ENCODE results near the gene MGRN1. TPM values are rescaled to one million over a fixed set of nuclear protein-coding genes. Genes with fewer than 3 reads are reported as not detected.

The MGRN1 gene
- total RNA-seq, 2 experiments from 2014 or later: 72.7 to 73.2 TPM

DNA sequence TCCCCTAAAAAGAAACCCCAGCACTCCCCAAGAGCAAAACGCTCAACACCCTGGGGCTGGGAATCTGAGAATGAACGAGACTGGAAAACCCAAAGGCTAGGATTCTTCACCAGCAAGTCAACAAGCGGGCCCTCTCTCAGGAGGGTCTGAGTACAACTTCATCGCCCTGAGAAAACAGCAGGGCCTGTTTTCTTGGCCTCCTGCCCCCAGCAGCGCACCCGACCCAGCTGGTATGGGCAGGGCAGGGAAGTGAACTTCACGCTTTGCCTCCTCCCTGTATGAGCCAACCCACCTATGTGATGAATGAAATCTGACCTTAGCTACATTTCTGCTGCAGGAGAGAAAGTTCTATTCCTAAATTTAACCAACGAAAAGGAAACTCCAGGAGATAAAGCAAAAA, 79.9 kb downstream of the MGRN1 start:
- intact Hi-C loops (cut with micrococcal nuclease): no loop called here
- POLR2A ChIA-PET: no interaction called here
- peaks cover 15% of the 10 kb centered on the region for H3K36me3 Mint-ChIP-seq
- CTCF ChIA-PET: no interaction called here
- H3K9me3 Mint-ChIP-seq: no peaks in the 10 kb centered on the region
- H3K4me1 Mint-ChIP-seq (ENCODE audit: low read depth): peaks cover 5% of the 10 kb centered on the region
- H3K27me3 Mint-ChIP-seq: no peaks in the 10 kb centered on the region
- no peak for DNase-seq
- no peak overlapping the region for H3K27ac Mint-ChIP-seq
- H3K4me3 Mint-ChIP-seq: no peak overlapping the region

DNA sequence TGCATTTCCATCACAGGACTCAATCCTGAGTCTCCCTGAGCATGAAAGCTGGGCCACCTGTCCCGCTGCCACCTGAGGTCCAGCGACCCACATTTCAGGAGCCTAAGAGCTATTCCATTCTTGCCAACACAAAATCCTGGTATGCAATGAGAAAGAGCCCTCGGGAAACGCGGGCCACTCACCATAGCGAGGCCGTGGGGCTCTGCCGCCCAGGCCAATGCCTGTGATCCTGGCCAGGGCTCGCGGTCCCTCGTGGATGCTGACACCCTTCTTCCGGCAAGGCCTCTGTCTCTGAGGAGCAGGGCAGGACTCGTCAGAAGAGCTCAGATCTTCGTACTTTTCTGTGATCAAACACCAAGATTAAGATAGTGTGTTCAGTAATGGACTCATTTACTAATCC, 80.3 kb downstream of the MGRN1 start:
- DNase-seq: no peak
- no peak overlapping the region for H3K27ac Mint-ChIP-seq
- ChIA-PET POLR2A (no interaction called here), CTCF (no interaction called here)
- H3K4me3 Mint-ChIP-seq: no peak overlapping the region
- intact Hi-C loops (cut with micrococcal nuclease): no loop called here
- H3K36me3 Mint-ChIP-seq: peaks cover 15% of the 10 kb centered on the region
- peaks cover 5% of the 10 kb centered on the region for H3K4me1 Mint-ChIP-seq (ENCODE audit: low read depth)
- no peaks in the 10 kb centered on the region for H3K9me3 Mint-ChIP-seq
- H3K27me3 Mint-ChIP-seq: no peaks in the 10 kb centered on the region

DNA sequence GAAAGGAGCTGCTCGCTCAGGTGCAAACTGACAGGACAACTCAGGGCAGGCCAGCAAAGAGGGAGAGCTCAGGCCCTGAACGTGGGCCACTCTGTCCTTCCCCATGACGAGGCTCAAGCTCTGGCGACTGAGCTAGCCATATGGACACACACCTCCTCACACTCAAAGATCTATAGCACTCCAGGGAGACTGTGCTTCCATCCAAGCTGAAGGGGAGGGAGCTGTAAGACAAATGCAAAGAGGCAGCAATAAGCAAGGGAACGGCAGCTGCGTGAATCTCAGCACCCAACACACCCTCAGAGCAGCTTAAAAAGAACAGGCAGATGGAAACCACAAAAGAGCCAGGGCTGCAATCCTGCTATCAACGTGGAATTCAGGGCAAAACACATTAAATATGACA, 82.2 kb downstream of the MGRN1 start:
- Mint-ChIP-seq H3K4me1 (ENCODE audit: low read depth) (no peaks in the 10 kb centered on the region), H3K27ac (no peak overlapping the region), H3K9me3 (no peaks in the 10 kb centered on the region), H3K27me3 (no peaks in the 10 kb centered on the region), H3K36me3 (peaks cover 19% of the 10 kb centered on the region), H3K4me3 (no peak overlapping the region)
- intact Hi-C loops (cut with micrococcal nuclease): no loop called here
- ChIA-PET POLR2A (interaction anchor here (0.5 to 1.3 kb wide), 3 partner anchors 14 to 192 kb away, joined by 3 to 4 read pairs (median 3); partner anchors contain the start of gene NUDT16L1), CTCF (interaction anchor here (1.5 kb wide), 1 partner anchor 83 kb away, joined by 8 read pairs; no protein-coding TSS in a partner anchor)
- DNase-seq: no peak

DNA sequence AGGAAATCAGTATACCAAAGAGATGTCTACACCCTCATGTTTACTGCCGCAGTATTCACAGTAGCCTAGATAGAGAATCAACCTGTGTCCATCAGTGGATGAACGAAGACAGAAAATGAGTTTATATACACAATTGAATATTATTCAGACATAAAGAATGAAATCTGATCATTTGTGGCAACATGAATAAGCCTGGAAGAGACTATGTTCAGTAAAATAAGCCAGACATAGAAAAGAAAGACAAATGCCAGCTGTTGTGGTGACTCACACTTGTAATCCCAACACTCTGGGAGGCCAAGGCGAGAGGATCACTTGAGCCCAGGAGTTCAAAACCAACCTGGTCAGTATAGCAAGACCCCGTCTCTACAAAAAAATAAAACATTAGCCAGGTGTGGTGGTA, 84.9 kb downstream of the MGRN1 start:
- ChIA-PET CTCF (interaction anchor here (1.1 to 1.5 kb wide), 2 partner anchors 24 to 59 kb away, joined by 4 to 5 read pairs; partner anchors contain the start of genes ANKS3 and DNAAF8), POLR2A (no interaction called here)
- H3K9me3 Mint-ChIP-seq: no peaks in the 10 kb centered on the region
- no peak overlapping the region for H3K4me3 Mint-ChIP-seq
- H3K27ac Mint-ChIP-seq: no peak overlapping the region
- H3K27me3 Mint-ChIP-seq: no peaks in the 10 kb centered on the region
- no peak for DNase-seq
- no peaks in the 10 kb centered on the region for H3K4me1 Mint-ChIP-seq (ENCODE audit: low read depth)
- intact Hi-C loops (cut with micrococcal nuclease): no loop called here
- peaks cover 21% of the 10 kb centered on the region for H3K36me3 Mint-ChIP-seq

DNA sequence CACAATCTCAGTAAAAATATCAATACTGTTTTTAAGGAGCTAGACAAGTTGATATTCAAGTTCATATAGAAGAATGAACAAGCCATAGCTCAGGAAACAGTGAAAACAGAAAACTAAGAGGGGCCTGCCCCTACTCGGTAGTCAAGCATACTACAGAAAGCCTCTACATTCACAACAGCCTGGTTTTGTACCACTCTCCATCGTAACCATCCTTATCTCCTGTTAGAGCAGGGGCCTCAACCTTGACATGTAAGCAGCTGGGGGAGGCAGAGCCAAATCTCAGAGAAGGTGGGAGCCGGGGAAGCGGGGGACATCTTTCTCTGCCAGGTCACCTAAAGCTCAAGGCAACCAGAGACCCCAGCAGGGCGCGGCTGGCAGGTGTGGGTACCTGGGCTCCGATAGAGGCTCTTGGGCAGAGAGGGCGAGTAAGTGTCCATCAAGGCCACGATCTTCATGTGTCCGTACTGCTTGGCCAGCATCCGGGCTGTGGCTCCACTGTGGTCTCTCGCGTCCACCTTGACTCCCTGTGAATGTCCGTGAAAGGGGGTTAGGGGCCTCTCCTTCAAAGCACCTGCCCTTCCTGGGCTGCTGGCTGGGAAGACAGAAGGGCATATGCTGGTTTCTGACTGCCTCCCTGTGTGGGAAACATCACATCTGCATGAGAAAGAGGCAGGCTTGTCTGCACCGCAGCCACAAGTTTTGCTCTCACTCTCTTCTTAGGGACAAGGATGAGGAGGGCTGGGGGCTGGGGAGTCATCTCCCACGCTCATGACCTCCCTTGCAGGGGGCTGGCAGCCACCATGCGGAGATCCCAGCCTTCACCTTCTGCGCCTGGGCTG, 89.3 kb downstream of the MGRN1 start:
- ChIA-PET POLR2A (interaction anchor here (0.6 kb wide), 1 partner anchor 37 kb away, joined by 3 read pairs; no protein-coding TSS in a partner anchor), CTCF (no interaction called here)
- Mint-ChIP-seq H3K4me3 (no peak overlapping the region), H3K27ac (no peak overlapping the region), H3K27me3 (no peaks in the 10 kb centered on the region), H3K4me1 (ENCODE audit: low read depth) (no peaks in the 10 kb centered on the region), H3K9me3 (no peaks in the 10 kb centered on the region), H3K36me3 (peaks cover 17% of the 10 kb centered on the region)
- DNase-seq: no peak
- intact Hi-C loops (cut with micrococcal nuclease): no loop called here

DNA sequence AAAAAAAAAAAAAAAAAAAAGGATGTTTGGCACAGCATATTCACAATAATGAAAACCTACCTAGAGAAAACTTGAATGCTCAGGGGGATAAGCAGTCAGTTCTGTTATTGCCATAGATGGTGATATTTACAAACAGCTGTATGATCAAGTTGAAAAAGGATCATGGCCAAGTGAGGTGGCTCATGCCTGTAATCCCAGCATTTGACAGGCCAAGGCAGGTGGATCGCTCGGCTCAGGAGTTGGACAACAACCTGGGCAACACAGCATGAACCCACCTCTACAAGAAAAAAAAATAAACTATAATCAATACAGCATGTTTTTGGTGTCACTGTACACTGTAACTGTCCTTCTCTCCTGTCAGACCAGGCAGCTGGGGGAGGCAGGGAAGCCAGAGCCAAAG, 90.4 kb downstream of the MGRN1 start:
- intact Hi-C loops (cut with micrococcal nuclease): no loop called here
- H3K9me3 Mint-ChIP-seq: no peaks in the 10 kb centered on the region
- H3K27ac Mint-ChIP-seq: no peak overlapping the region
- no peaks in the 10 kb centered on the region for H3K4me1 Mint-ChIP-seq (ENCODE audit: low read depth)
- DNase-seq: no peak
- no peaks in the 10 kb centered on the region for H3K27me3 Mint-ChIP-seq
- ChIA-PET POLR2A (no interaction called here), CTCF (no interaction called here)
- H3K4me3 Mint-ChIP-seq: no peak overlapping the region
- peaks cover 11% of the 10 kb centered on the region for H3K36me3 Mint-ChIP-seq

DNA sequence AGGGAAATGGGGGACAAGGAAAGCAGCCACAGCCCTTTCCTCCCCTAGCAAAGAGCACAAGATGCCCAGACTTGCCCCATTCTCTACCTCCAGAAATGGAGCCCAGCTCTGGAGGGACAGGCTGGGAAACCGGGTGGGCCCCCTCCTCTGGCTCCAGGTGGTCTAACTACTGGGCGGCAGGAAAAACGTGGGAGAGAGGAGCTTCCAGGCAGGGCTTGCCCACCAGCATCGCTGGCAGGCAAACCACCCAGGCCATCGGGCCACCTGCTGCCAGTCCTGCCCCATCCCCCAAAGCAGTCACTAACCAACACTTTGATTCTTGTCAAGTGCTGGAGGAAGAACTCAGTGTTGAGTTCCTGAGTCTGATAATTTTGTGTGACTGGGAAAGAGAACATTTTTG, 93.8 kb downstream of the MGRN1 start:
- Mint-ChIP-seq H3K27ac (no peak overlapping the region), H3K27me3 (no peaks in the 10 kb centered on the region), H3K4me3 (no peak overlapping the region), H3K9me3 (no peaks in the 10 kb centered on the region), H3K36me3 (peaks cover 4% of the 10 kb centered on the region), H3K4me1 (ENCODE audit: low read depth) (no peaks in the 10 kb centered on the region)
- intact Hi-C loops (cut with micrococcal nuclease): no loop called here
- POLR2A ChIA-PET: no interaction called here
- no peak for DNase-seq
- CTCF ChIA-PET: no interaction called here

DNA sequence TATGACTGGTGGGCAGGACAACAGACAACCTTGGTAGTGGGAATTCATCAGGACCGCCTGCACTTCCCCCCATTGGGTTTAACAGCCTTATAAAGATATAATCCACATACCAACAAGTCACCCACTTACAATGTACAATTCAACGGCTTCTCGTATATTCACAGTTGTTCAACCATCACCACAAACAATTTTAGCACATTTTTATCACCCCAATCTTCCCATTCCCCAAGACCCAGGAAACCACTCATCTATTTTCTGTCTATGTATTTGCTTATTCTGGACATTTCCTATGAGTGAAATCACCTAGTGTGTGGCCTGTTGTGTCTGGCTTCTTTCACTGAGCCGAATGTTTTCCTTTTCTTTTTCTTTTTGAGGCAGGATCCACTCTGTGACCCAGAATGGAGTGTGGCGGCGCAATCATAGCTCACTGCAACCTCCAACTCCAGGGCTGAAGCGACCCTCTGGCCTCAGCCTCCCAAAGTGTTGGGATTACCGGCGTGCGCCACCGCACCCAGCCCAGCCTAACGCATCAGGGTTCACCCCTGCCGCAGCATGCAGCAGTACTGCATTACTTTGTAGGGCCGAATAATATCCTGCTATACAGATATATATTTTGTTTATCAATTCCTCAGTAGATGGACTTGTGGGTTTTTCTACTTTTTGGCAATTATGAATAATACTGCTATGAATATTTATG, 98.6 kb downstream of the MGRN1 start:
- ChIA-PET POLR2A (no interaction called here), CTCF (interaction anchor here (0.6 kb wide), 1 partner anchor 134 kb away, joined by 3 read pairs; no protein-coding TSS in a partner anchor)
- Mint-ChIP-seq H3K9me3 (no peaks in the 10 kb centered on the region), H3K4me1 (ENCODE audit: low read depth) (no peaks in the 10 kb centered on the region), H3K27me3 (no peaks in the 10 kb centered on the region), H3K27ac (no peak overlapping the region), H3K4me3 (no peak overlapping the region), H3K36me3 (peaks cover 3% of the 10 kb centered on the region)
- intact Hi-C loops (cut with micrococcal nuclease): no loop called here
- no peak for DNase-seq

DNA sequence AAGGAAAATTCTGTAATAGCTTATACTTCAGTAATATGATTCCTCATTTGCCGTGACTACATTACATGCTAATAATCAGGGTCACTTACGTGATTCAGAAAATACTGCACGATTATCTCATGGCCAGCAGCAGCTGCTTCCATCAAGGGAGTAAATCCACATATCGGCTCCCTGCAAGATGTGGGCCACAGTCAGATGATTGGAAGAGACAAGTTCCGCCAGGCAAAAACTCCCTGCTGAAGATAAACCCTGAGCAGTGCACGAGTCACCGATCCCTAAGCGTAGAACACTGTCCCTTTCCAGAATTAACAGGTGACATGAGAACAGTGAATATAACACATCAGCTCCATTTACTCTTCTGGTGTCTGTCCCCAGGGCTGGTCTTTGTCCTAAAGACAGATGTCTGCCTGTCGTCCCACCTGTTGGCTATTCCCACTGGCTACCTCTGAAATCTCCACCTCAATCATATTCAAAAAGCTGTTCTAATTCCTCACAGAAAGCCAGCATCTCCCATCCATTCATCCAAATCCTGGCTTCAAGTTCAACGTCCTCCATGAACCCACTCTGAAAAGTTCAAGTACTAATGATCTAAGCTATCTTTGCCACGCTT, 100.1 kb downstream of the MGRN1 start:
- Mint-ChIP-seq H3K4me1 (ENCODE audit: low read depth) (no peaks in the 10 kb centered on the region), H3K36me3 (peaks cover 5% of the 10 kb centered on the region), H3K27ac (no peak overlapping the region), H3K9me3 (no peaks in the 10 kb centered on the region), H3K27me3 (no peaks in the 10 kb centered on the region), H3K4me3 (no peak overlapping the region)
- no peak for DNase-seq
- ChIA-PET CTCF (interaction anchor here (1.5 kb wide), 1 partner anchor 74 kb away, joined by 5 read pairs; no protein-coding TSS in a partner anchor), POLR2A (interaction anchor here (0.6 kb wide), 1 partner anchor 158 kb away, joined by 3 read pairs; no protein-coding TSS in a partner anchor)
- intact Hi-C loops (cut with micrococcal nuclease): no loop called here

DNA sequence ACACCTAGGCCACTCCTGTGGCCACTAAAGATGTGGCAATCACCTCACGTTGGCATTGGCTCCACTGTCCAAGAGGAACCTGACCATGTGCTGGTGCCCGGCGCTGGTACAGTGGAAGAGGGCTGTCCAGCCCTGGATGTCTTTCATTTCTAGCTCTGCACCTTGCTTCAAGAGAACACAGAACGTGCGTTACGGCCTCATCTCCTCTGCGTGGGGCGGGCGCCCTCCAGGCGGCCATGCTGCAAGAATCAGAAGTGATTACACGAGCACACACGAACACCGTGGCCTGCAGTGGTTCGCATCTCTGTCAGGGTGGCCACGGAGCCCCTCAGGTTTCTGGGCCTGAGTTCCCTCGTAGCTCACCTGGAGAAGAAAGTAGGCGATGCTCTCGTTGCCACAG, 102.0 kb downstream of the MGRN1 start:
- Mint-ChIP-seq H3K4me3 (no peak overlapping the region), H3K4me1 (ENCODE audit: low read depth) (no peaks in the 10 kb centered on the region), H3K9me3 (no peaks in the 10 kb centered on the region), H3K27me3 (no peaks in the 10 kb centered on the region), H3K27ac (no peak overlapping the region), H3K36me3 (peaks cover 5% of the 10 kb centered on the region)
- ChIA-PET CTCF (no interaction called here), POLR2A (no interaction called here)
- intact Hi-C loops (cut with micrococcal nuclease): no loop called here
- no peak for DNase-seq

DNA sequence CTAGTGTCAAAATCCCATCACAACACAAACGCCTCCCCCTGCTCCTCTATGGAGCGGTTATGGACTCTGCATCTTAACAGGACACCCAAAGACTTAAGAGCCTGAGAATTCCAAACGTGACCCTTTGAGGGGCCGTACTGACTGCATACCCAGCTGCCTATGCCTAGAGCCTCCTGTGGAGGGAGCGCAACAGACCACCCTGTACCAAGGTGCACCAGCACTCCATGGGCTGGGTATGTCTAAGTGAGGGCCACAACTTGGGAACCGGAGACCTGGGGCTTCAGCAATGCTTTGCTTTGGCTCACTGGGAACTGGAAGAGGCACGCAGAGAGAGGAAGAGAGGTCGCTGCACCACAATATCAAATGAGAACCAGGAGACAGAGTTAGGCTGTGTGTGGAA, 104.0 kb downstream of the MGRN1 start:
- no peak overlapping the region for H3K27ac Mint-ChIP-seq
- H3K4me1 Mint-ChIP-seq (ENCODE audit: low read depth): peaks cover 10% of the 10 kb centered on the region
- intact Hi-C loops (cut with micrococcal nuclease): no loop called here
- H3K4me3 Mint-ChIP-seq: no peak overlapping the region
- H3K9me3 Mint-ChIP-seq: no peaks in the 10 kb centered on the region
- ChIA-PET POLR2A (no interaction called here), CTCF (interaction anchor here (0.6 kb wide), 1 partner anchor 257 kb away, joined by 3 read pairs; no protein-coding TSS in a partner anchor)
- peaks cover 4% of the 10 kb centered on the region for H3K36me3 Mint-ChIP-seq
- no peaks in the 10 kb centered on the region for H3K27me3 Mint-ChIP-seq
- DNase-seq: no peak

DNA sequence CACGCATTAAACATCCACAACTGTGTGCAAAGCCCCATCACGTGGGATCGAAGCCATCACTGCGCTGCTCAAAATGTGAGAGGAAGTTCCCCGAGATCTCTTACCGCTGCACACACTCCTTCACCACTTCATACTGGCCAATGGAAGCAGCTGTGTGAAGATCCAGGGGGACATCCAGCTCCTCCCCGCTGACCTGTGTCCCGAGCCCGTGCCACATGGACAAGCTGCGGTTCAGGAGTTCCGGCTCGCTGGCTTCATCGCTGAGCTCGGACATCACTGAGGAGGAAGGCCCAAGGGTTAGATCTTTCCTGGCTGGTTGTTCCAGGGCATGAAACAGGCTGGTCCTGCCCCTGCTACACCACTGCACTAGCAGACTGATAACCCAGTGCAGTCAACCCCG, 105.2 kb downstream of the MGRN1 start:
- no peak for DNase-seq
- Mint-ChIP-seq H3K36me3 (peaks cover 4% of the 10 kb centered on the region), H3K9me3 (no peaks in the 10 kb centered on the region), H3K27me3 (no peaks in the 10 kb centered on the region), H3K4me3 (no peak overlapping the region), H3K27ac (no peak overlapping the region), H3K4me1 (ENCODE audit: low read depth) (peaks cover 11% of the 10 kb centered on the region)
- POLR2A ChIA-PET: no interaction called here
- intact Hi-C loops (cut with micrococcal nuclease): loop anchor here (10.0 kb wide), 1 partner anchor 365 kb away; the partner anchor contains the start of gene EEF2KMT
- CTCF ChIA-PET: no interaction called here

Data from activated CD4-positive, alpha-beta memory T cell treated with anti-CD3 and anti-CD28 coated beads for 36 hours (primary cell).